ENCODE data around the gene RAC3.
"Not testable (repeated sequence)": the region's sequence is repeated elsewhere in the genome, so short reads cannot be mapped to it uniquely, and the experiment has no call there.

RAC3 gene

GRCh38 chr17:82023447-82024241 lies 7.8 kb upstream of the RAC3 start:
- DNase-seq (ENCODE audit: low read depth) = no peak

GRCh38 chr17:82024859-82025258 lies 6.6 kb upstream of the RAC3 start:
- DNase-seq (ENCODE audit: low read depth) = no peak

GRCh38 chr17:82025401-82026107 lies 5.9 kb upstream of the RAC3 start:
- no peak for DNase-seq (ENCODE audit: low read depth)

GRCh38 chr17:82028246-82028645 lies 3.2 kb upstream of the RAC3 start:
- no peak for DNase-seq (ENCODE audit: low read depth)

GRCh38 chr17:82028966-82029365 lies 2.5 kb upstream of the RAC3 start:
- no peak for DNase-seq (ENCODE audit: low read depth)

- DNase-seq (ENCODE audit: low read depth) = no peak
Measured at GRCh38 chr17:82029391-82029790, 2.1 kb upstream of the RAC3 start.

- no peak for DNase-seq (ENCODE audit: low read depth)
Measured at GRCh38 chr17:82029990-82030469, 1.4 kb upstream of the RAC3 start.

GRCh38 chr17:82030470-82031302 lies 792 bp upstream of the RAC3 start:
- peak; percentile 55 for DNase-seq (ENCODE audit: low read depth)

GRCh38 chr17:82031885-82032627 lies 578 bp downstream of the RAC3 start:
- no peak for DNase-seq (ENCODE audit: low read depth)

GRCh38 chr17:82033359-82034085 lies 2.0 kb downstream of the RAC3 start:
- no peak for DNase-seq (ENCODE audit: low read depth)

GRCh38 chr17:82034371-82035011 lies 3.0 kb downstream of the RAC3 start:
- DNase-seq (ENCODE audit: low read depth) = no peak

GRCh38 chr17:82035488-82035887 lies 4.0 kb downstream of the RAC3 start:
- no peak for DNase-seq (ENCODE audit: low read depth)

GRCh38 chr17:82035956-82036633 lies 4.6 kb downstream of the RAC3 start:
- no peak for DNase-seq (ENCODE audit: low read depth)

GRCh38 chr17:82036634-82037091 lies 5.2 kb downstream of the RAC3 start:
- no peak for DNase-seq (ENCODE audit: low read depth)

- DNase-seq (ENCODE audit: low read depth) = peak; percentile 86
Measured at GRCh38 chr17:82037092-82037888, 5.8 kb downstream of the RAC3 start, which contains the start of gene DCXR. Gene DCXR, minus strand, starts transcription at chr17:82037697. Its CDS starts 15 bp downstream, at chr17:82037682.

GRCh38 chr17:82037889-82038195 lies 6.4 kb downstream of the RAC3 start:
- DNase-seq (ENCODE audit: low read depth) = no peak

- DNase-seq (ENCODE audit: low read depth) = not testable (repeated sequence)
Measured at GRCh38 chr17:82038796-82039409, 7.4 kb downstream of the RAC3 start.

GRCh38 chr17:82039695-82040299 lies 8.3 kb downstream of the RAC3 start:
- DNase-seq (ENCODE audit: low read depth) = no peak

Data from stimulated activated CD8-positive, alpha-beta memory T cell treated with anti-CD3 and anti-CD28 coated beads, Interleukin-15, amount 100 ng/mL, for 24 hours (primary cell).